DMS 273 treated with DMSO at 0.1 percent for 48 hours (cell line): ENCODE results near the gene CTSA.

Experiments
- DNase-seq: peaks from one replicate; lab custom pipeline; 2025; lab: John Stamatoyannopoulos, UW

CTSA gene

DNA sequence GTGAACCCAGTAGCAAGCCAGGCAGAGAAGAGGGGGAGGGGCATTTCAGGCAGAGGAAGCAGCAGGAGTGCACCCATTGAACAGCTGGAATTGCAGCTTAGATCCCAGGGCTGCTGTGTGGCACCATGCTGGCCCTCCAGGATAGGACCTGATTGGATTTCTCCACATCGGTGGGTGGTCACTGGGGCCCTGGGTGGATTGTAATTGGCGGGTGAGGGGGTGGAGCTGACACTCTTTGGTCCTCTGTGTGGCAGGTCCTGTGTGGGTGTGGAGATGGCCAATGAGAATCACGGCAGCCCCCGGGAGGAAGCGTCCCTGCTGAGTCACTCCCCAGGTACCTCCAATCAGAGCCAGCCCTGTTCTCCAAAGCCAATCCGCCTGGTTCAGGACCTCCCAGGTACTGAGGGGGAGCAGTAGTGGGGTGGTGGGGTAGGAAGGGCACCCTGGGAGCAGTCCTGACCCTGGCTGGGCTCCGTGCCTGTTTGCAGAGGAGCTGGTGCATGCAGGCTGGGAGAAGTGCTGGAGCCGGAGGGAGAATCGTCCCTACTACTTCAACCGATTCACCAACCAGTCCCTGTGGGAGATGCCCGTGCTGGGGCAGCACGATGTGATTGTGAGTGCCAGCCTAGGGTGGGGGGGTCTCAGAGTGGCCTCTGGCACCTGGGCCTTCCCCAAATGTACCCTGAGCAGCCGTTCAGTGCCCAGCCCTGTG, 47.7 kb downstream of the CTSA start:
- DNase-seq, result no peak

GRCh38 chr20:45940053-45940452, 48.9 kb downstream of the CTSA start:
- DNase-seq, result no peak

- DNase-seq, result no peak
Measured at GRCh38 chr20:45940469-45940868, 49.3 kb downstream of the CTSA start.

DNA sequence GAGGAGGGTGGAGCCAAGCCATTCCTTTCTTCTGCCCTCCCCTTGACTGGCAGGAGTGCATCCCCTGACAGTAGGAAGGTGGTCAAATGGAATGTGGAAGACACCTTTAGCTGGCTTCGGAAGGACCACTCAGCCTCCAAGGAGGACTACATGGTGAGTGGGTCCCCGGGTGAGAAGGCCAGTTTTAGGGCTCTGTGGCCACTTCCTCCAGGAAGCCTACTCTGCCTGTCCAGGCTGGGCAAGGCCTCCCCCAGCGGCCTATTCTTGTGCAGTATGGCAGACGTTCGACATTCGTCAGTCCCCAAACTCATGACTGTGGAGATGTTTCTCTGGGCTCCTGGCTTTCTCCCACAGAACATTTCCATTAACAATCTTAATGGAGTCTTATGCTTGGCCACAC, 52.5 kb downstream of the CTSA start:
- DNase-seq, result no peak

DNA sequence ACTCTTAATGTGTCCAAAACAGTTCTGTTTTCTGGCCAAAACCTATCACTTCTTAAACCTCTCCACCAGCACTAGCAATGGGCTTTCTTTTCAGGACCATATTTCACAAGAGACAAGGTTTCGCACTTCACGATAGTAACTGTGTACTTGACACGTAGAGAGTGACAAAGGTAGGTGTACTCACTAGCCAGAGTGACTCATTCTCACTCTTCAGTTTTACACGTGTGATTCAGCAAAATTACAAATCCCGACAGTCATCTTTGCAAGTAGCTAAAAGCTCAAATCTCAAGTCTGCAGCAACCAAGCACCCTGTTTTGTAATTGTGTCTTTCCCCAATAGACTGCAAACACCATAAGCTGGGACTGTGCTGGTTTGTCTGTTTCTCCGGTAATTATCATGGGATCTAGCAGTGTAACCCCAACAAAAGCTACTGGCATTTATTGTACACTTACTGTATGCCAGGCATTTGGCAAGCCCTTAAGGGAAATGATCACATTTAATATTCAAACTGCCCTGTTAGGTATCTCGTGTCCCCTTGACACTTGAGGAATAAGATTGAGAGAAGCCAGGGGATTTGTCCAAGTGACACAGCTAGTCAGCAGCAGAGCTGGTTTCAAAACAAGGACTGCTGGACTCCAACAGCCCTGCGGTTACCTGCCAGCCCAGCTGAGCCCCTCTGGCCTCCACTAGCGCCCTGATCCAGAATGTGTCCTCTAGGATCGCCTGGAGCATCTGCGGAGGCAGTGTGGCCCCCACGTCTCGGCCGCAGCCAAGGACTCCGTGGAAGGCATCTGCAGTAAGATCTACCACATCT, 53.2 kb downstream of the CTSA start:
- DNase-seq, result no peak

- no peak for DNase-seq
Measured at GRCh38 chr20:45944965-45945677, 54.0 kb downstream of the CTSA start.

GRCh38 chr20:45945678-45946148, 54.6 kb downstream of the CTSA start:
- DNase-seq, result no peak

- no peak for DNase-seq
Measured at GRCh38 chr20:45946149-45946970, 55.2 kb downstream of the CTSA start.

DNA sequence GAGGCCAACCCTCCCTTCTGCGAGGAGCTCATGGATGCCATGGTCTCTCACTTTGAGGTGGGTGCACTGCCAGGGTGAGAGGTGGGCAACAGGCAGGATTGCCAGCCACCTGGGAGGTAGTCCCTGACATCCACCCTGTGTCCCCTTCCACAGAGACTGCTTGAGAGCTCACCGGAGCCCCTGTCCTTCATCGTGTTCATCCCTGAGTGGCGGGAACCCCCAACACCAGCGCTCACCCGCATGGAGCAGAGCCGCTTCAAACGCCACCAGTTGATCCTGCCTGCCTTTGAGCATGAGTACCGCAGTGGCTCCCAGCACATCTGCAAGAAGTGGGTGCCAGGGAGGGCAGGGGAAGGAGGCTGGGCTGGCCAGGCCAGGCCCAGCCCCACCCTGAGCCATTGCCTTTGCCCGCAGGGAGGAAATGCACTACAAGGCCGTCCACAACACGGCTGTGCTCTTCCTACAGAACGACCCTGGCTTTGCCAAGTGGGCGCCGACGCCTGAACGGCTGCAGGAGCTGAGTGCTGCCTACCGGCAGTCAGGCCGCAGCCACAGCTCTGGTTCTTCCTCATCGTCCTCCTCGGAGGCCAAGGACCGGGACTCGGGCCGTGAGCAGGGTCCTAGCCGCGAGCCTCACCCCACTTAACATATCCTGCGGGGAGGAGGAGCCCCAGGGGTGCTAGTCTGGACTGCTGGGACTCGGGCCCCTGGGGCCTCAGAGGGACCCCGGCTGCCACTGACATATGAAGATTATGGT, 56.2 kb downstream of the CTSA start:
- DNase-seq, result no peak

GRCh38 chr20:45948261-45948733, 57.2 kb downstream of the CTSA start:
- DNase-seq, result no peak
